Limb (tissue), 2 donors: ENCODE results near the gene CHRNA4.

Source experiments
- DNase-seq, 2 donors: peaks; one replicate each; pipeline ENCODE4 v3.0.0-alpha.2; 2016; ENCODE audit errors: extremely low spot score in 2 of 2

Gene CHRNA4

GRCh38 chr20:63360850-63361518 lies at the start of gene CHRNA4:
Gene CHRNA4, minus strand, starts transcription at chr20:63361349. Its CDS starts 184 bp downstream, at chr20:63361165.
- DNase-seq = no peak

GRCh38 chr20:63409834-63410435 lies 48.8 kb upstream of the CHRNA4 start:
- DNase-seq = no peak

DNA sequence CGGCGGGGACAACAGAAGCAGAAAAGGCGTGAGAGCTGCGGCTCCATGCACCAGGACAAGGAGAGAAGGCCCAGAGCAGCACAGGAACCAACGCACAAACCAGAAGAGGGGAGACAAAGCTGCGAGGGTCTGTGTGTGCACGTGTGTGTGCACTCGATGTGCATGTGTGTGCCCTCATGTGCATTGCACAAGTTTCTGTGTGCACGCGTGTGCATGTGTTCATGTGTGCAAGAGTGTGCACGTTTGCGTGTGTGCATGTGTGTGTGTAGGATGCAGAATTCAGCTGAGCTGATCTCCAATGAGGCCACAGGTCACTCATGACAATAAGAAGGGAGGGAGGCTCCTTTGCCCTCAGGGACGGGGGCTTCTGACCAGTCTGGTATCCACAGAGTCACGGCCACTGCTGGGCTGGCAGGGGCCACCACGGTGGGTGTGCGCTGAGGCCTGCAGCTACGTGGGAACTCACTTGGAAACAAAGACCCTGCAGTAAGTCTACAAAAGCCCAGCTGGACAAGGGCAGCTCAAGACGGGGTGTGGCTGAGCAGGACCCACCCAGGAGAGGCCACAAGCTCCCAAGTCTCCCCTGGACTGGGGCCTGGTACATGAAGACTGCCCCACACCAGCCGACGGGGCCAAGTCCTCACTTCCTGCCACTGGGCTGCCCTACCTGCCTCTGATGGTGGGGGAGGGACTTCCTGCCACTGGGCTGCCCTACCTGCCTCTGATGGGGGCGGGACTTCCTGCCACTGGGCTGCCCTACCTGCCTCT lies 48.1 kb upstream of the CHRNA4 start:
- no peak for DNase-seq

- no peak for DNase-seq
These were observed 47.5 kb upstream of the CHRNA4 start for GRCh38 chr20:63408684-63409046.

GRCh38 chr20:63407928-63408683 lies 47.0 kb upstream of the CHRNA4 start:
- DNase-seq = no peak

DNA sequence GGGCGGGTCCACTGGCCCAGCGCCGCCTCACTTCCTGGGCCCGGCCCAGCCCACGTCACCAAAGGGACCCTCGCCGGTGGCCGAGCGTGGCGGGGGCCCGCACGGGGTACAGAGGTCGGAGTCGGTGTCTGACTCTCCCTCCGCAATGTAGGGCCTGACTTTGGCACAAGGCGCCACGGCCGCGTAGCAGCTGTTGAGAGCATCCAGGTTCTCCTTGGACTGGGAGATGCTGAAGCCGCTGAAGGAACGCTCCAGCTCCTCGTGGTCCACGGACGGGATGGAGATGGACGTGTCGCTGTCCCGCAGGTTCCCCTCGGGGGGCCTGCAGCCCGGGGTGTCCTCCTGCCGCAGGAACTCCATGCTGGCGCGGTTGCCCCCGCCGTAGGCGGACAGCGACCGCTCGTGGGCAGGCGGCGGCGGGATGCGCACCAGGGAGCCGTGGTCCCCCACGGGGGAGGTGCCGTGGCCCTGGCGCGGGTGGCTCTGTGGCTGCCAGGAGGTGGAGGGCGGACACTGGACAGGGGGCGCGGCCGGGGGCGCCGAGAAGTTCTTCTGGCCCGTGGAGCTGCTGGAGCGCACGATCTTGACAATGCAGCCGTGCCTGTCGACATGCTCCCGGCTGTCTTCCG lies 45.6 kb upstream of the CHRNA4 start:
- no peak for DNase-seq

DNA sequence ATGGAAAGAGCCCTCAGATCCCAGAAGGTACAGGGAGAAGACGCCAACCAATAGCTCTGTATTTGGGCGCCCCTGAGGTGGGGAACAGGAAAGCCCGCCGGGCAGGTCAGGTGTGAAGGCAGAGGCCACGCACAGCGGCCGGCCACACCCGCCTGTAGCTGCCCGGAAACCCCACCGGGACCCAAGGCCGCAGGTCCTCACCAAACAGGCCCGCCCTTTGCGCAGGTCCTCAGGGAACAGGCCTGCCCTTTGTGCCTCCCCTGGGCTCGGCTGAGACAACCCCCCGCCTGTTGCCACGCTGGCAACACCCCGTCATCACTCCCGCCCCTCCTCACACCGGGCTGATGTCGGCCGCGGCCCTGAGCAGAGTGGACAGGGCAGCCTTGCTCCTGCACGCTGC lies 44.9 kb upstream of the CHRNA4 start:
- DNase-seq = no peak

GRCh38 chr20:63405102-63405730 lies 44.1 kb upstream of the CHRNA4 start:
- DNase-seq = no peak

DNA sequence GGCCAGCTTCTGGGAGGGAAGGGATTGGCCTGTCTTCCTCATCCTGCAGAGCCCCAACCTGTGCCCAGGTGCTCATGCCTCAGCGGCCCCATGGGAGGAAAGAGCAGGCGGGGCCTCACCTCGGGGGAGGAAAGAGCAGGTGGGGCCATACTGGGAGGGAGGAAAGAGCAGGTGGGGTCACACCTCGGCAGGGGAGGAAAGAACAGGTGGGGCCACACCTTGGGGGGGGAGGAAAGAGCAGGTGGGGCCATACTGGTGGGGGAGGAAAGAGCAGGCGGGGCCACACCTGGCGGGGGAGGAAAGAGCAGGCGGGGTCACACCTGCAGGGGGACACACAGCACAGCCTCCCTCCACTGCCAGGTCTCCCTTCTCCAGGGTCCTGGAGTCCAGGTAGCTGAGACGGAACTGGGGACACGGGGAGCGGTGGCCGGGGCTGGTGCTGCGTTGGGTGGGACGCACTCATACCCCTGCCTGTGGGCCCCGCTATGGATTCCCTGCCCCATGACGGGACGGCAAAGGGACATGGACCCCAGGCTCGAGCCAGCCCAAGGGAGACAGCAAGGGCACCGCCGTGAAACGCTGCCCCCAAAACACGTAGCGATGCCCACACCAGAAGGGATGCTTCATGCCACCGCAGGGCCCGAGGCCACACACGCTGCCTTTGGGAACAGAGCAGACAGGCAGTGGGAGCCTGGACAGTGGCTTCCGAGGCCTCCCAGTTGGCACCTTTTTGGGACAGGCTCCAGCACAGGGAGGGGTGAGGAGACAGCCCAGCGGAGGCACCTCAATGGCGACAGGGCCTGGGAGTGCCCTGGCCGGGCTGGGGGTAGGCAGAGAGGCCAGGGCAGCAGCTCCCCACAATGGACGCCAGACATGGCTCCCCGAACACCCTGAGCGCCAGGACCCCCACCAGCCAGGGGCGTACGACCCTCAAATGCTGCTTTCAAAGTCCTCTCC lies 43.3 kb upstream of the CHRNA4 start:
- no peak for DNase-seq

DNA sequence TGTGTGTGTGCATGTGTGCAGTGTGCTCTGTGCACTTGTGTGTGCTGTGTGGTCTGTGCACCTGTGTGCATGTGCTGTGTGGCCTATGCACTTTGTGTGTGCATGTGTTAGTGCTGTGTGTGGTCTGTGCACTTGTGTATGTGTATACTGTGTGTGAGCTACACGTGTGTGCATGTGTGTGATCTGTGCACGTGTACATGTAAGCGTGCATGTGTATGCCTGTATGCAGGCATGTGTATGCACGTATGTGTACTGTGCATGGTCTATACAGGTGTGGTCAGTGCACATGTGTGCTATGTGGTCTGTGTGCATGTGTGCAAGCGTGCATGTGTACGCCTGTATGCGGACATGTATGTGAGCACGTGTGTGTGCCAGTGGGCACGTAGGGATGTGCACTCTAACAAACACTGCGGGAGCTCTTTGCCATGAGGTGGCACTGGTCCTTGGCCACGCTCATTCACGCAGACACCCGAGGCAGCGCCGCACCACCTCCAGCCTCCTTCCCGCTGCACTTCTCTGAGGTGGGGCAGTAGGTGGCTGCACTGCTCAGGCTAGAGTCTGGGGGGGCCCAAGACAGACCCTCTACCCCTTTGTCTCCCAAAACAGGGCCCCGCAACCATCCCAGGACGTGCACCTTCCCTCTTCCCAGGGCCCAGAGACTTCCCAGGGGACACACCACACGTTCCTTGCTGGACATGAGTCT lies 42.4 kb upstream of the CHRNA4 start:
- no peak for DNase-seq

DNA sequence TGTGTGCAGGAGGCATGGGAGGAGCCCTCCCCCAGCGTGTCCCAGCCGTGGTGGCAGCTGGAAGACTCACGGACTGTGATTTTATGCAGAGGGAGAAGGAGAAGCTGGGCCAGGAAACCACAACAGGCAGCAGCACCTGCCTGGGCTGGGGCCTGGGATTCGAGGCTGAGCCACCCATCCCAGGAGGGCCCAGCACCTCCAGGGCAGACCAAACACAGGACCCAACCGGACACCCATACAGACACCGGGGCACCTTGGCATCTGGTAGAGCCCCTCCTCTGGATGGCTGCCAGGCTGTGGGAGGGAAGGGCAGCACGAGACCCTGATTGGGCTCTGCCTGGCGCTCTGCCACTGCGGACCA lies 41.7 kb upstream of the CHRNA4 start:
- DNase-seq = no peak

GRCh38 chr20:63402181-63402859 lies 41.2 kb upstream of the CHRNA4 start:
- DNase-seq = no peak

- no peak for DNase-seq
These were observed 40.4 kb upstream of the CHRNA4 start for GRCh38 chr20:63401384-63402110.

DNA sequence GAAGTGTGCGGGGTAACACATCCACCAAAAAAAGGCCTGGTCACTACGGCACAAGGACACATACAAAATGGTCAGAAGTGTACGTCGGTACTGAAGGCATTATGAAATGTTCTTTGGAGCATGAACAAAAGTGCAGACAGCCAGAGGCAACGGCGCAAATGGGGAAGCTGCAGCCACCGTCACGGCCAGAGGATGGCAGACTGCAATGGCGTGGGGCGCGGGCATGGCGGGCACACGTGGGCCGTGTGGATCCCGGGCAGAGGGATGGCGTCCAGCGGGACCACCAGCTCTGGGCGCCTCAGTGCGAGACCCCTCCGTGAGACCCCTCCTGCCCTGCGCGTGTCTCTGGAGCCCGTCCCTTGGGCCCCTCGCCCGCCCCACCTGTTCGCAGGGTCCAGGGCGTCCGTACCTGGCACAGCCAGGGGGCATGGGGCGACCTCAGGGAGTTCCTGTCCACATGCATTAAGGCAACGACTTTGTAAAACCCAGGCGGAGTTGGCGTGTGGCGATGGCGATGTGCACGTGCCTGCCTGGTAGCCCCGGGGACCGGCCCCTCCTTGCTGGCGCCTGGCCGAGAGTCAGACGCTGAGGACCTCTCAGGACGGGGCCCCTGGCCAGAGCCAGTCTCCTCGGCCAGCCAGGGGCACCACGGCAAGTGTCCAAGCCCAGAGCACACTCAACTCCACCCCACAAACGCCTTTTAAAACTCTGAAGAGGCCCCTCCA lies 39.5 kb upstream of the CHRNA4 start:
- no peak for DNase-seq

- no peak for DNase-seq
These were observed 38.6 kb upstream of the CHRNA4 start for GRCh38 chr20:63399596-63400375.

DNA sequence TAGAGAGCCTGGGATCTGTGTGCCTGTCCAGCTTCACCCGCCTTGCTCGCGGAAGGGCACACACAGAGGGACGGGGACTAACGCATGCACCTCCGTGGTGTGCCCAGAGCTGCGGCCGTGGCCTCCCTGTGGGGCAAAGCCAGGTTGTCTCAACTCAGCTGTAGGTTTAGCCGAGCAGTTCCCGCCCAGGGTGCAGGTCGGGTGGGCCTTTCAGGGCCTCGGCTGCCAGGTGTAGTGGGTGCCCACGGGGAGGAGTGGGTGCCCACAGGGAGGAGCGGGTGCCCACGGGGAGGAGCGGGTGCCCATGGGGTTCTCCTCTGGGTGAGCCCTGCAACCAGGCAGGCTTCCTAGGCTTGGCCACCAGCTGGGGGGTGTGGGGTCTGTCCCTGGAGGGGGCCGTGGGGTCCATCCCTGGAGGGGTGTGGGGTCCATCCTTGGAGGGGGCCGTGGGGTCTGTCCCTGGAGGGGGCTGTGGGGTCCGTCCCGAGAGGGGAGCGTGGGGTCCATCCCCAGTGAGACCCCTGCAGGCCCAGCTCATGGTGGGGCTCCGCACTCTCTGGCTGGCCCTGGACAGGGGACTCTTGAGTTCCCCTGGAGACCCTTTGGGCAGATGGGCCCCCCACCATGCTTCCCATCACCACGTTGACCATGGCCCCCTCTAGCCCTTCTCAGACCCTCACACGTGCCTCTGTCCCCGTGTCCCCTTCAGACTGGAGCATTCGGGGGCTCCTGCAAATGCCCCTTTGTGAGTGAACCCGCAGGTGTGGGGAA lies 37.8 kb upstream of the CHRNA4 start:
- DNase-seq = no peak
